ENCODE data around the gene SPINK6.

The SPINK6 gene, protein sequence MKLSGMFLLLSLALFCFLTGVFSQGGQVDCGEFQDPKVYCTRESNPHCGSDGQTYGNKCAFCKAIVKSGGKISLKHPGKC

GRCh38 chr5:148202531-148203203 lies at the start of gene SPINK6:
Gene SPINK6 (plus strand): TSS chr5:148203042. CDS start chr5:148203097, 55 bp downstream.
- Histone ChIP-seq H3K27ac (ENCODE audit: low read length) (no peak within 1 kb of the TSS), H3K36me3 (ENCODE audit: insufficient read depth, low read depth, low read length) (no peaks in the 10 kb centered on the region), H3K4me1 (ENCODE audit: insufficient read depth, low read length) (no peaks in the 10 kb centered on the region)

DNA sequence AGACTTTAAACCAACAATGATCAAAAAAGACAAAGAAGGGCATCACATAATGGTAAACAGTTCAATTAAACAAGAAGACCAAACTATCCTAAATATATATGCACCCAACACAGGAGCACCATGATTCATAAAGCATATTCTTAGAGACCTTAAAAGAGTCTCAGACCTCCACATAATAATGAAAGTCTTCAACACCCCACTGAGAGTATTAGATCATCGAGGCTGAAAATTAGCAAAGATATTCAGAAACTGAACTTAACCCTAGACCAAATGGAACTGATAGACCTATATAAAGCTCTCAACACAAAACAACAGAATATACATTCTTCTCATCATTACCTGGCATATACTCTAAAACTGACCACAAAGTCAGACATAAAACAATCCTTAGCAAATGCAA lies 46.2 kb upstream of the SPINK6 start:
- no peak overlapping the region for H3K27ac ChIP-seq (ENCODE audit: low read length)

More at GRCh38 chr5:148202531-148203203, at the start of gene SPINK6:
- Histone ChIP-seq H3K4me3 (ENCODE audit: low read length) (no peak within 1 kb of the TSS), H3K9me3 (ENCODE audit: insufficient read depth, low read depth, low read length) (no peaks in the 10 kb centered on the region), H3K9ac (ENCODE audit: low read depth, low read length) (no peak within 1 kb of the TSS), H3K27me3 (ENCODE audit: insufficient read depth, low read length) (no peaks in the 10 kb centered on the region)

DNA sequence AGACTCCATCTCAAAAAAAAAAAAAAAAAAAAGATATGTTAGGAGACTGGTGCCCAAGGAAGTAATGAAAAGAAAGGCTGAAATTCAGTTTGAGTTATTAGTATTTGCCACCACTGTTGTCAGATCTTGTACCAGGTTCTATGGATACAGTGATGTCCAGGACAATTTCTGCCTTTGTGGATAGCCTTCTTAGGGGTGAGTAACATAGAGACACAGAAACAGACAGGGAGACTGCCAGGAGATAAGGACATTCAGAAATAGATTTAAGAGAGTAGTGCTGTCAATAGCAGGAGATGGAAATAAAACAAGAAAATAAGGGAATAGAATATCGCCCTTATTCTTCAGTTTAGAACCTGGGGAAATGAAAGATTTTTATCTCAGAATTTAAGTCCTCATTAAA lies 40.8 kb upstream of the SPINK6 start:
- H3K9ac ChIP-seq (ENCODE audit: low read depth, low read length) = no peak overlapping the region
- no peaks in the 10 kb centered on the region for H3K4me1 ChIP-seq (ENCODE audit: insufficient read depth, low read length)
- no peaks in the 10 kb centered on the region for H3K36me3 ChIP-seq (ENCODE audit: insufficient read depth, low read depth, low read length)
- no peak overlapping the region for H3K27ac ChIP-seq (ENCODE audit: low read length)
- H3K4me3 ChIP-seq (ENCODE audit: low read length) = no peak overlapping the region
- H3K9me3 ChIP-seq (ENCODE audit: insufficient read depth, low read depth, low read length) = no peaks in the 10 kb centered on the region
- no peaks in the 10 kb centered on the region for H3K27me3 ChIP-seq (ENCODE audit: insufficient read depth, low read length)

More for the DNA sequence above, 46.2 kb upstream of the SPINK6 start:
- H3K4me3 ChIP-seq (ENCODE audit: low read length) = no peak overlapping the region
- H3K4me1 ChIP-seq (ENCODE audit: insufficient read depth, low read length) = no peaks in the 10 kb centered on the region
- H3K9me3 ChIP-seq (ENCODE audit: insufficient read depth, low read depth, low read length) = 0 out of 2 replicates have a peak, but pooled peaks cover 6% of the 10 kb centered on the region
- no peaks in the 10 kb centered on the region for H3K27me3 ChIP-seq (ENCODE audit: insufficient read depth, low read length)
- H3K36me3 ChIP-seq (ENCODE audit: insufficient read depth, low read depth, low read length) = no peaks in the 10 kb centered on the region
- no peak overlapping the region for H3K9ac ChIP-seq (ENCODE audit: low read depth, low read length)

DNA sequence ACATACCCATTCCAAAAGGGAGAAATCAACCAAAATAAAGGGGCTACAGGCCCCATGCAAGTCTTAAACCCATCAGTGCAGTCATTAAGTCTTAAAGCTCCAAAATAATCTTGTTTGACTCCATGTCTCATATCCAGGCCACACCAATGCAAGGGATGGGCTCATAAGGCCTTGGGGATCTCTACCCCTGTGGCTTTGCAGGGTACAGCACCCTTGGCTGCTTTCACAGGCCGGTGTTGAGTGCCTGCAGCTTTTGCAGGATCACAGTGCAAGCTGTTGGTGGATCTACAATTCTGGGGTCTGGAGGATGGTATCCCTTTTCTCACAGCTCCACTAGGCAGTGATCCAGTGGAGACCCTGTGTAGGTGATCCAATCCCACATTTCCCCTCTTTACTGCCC lies 39.5 kb upstream of the SPINK6 start:
- Histone ChIP-seq H3K27ac (ENCODE audit: low read length) (no peak overlapping the region), H3K27me3 (ENCODE audit: insufficient read depth, low read length) (no peaks in the 10 kb centered on the region), H3K9me3 (ENCODE audit: insufficient read depth, low read depth, low read length) (no peaks in the 10 kb centered on the region), H3K36me3 (ENCODE audit: insufficient read depth, low read depth, low read length) (no peaks in the 10 kb centered on the region), H3K4me3 (ENCODE audit: low read length) (no peak overlapping the region), H3K9ac (ENCODE audit: low read depth, low read length) (no peak overlapping the region), H3K4me1 (ENCODE audit: insufficient read depth, low read length) (no peaks in the 10 kb centered on the region)

DNA sequence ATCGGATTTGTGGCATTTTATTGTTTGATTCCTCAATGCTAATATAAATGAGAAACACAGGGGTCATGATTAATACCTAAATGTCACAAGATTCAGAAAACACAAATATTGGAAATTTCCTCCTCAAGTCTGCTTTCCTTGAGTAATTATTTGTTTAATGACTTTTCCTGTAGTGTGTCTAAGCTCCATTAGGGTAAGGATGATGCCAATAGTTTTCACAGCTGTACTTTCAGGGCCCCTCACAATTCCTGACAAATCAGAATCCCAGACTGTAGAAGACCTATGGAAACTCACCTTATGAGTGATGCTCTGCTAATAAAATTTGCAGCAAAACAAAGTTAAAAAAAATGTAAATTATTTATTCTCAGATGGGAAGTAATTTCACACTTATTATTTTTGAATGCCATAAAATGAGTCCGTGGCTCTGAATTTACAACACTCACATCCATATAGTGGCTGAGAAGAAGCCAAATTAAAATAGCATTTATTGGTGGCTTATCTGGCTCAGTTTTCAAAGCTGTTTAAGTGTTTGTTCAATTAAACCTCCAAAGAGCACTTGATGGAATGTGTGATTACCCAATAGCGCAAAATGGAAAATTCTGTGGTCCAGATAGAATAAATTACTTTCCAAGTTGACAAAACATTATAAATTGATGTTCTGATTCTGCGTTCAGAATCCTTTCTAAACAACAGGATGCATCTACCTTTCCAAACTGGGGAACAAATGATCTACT lies 36.1 kb upstream of the SPINK6 start:
- H3K27ac ChIP-seq (ENCODE audit: low read length) = no peak overlapping the region
- H3K4me3 ChIP-seq (ENCODE audit: low read length) = no peak overlapping the region
- no peaks in the 10 kb centered on the region for H3K36me3 ChIP-seq (ENCODE audit: insufficient read depth, low read depth, low read length)
- H3K9ac ChIP-seq (ENCODE audit: low read depth, low read length) = no peak overlapping the region
- H3K9me3 ChIP-seq (ENCODE audit: insufficient read depth, low read depth, low read length) = no peaks in the 10 kb centered on the region
- H3K4me1 ChIP-seq (ENCODE audit: insufficient read depth, low read length) = no peaks in the 10 kb centered on the region
- no peaks in the 10 kb centered on the region for H3K27me3 ChIP-seq (ENCODE audit: insufficient read depth, low read length)

- Histone ChIP-seq H3K27me3 (ENCODE audit: insufficient read depth, low read length) (no peaks in the 10 kb centered on the region), H3K27ac (ENCODE audit: low read length) (no peak within 1 kb of the TSS), H3K4me3 (ENCODE audit: low read length) (no peak within 1 kb of the TSS), H3K4me1 (ENCODE audit: insufficient read depth, low read length) (no peaks in the 10 kb centered on the region), H3K36me3 (ENCODE audit: insufficient read depth, low read depth, low read length) (no peaks in the 10 kb centered on the region), H3K9ac (ENCODE audit: low read depth, low read length) (no peak within 1 kb of the TSS), H3K9me3 (ENCODE audit: insufficient read depth, low read depth, low read length) (no peaks in the 10 kb centered on the region)
These were observed 34.6 kb upstream of the SPINK6 start, which contains the start of gene SPINK14 for GRCh38 chr5:148168246-148168645. Gene SPINK14 (plus strand): TSS chr5:148168546. CDS start chr5:148169733, 1,187 bp downstream.

DNA sequence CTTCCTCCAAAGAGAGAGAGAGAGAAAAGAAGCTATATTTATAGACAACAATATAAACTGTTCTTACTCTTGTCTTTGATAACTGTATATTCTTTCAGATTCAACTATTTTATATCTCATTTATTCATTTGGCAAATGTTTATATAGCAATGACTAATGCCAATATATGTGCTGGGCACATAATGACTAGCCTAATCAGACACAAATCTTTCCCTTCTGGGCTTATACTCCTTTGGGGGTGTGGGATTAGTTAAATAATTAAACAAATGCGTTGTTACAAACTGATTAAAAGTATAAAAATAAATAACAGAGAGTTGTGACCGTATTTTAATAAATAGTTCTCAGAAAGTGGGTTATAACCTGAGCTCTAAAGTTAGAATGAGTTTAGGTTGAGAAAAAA lies 30.5 kb upstream of the SPINK6 start:
- Histone ChIP-seq H3K9me3 (ENCODE audit: insufficient read depth, low read depth, low read length) (no peaks in the 10 kb centered on the region), H3K9ac (ENCODE audit: low read depth, low read length) (no peak overlapping the region), H3K4me3 (ENCODE audit: low read length) (no peak overlapping the region), H3K4me1 (ENCODE audit: insufficient read depth, low read length) (no peaks in the 10 kb centered on the region), H3K36me3 (ENCODE audit: insufficient read depth, low read depth, low read length) (no peaks in the 10 kb centered on the region), H3K27me3 (ENCODE audit: insufficient read depth, low read length) (no peaks in the 10 kb centered on the region), H3K27ac (ENCODE audit: low read length) (no peak overlapping the region)

GRCh38 chr5:148176480-148176879 lies 26.4 kb upstream of the SPINK6 start:
- Histone ChIP-seq H3K36me3 (ENCODE audit: insufficient read depth, low read depth, low read length) (no peaks in the 10 kb centered on the region), H3K9ac (ENCODE audit: low read depth, low read length) (no peak overlapping the region), H3K4me1 (ENCODE audit: insufficient read depth, low read length) (no peaks in the 10 kb centered on the region), H3K9me3 (ENCODE audit: insufficient read depth, low read depth, low read length) (no peaks in the 10 kb centered on the region), H3K4me3 (ENCODE audit: low read length) (no peak overlapping the region), H3K27ac (ENCODE audit: low read length) (no peak overlapping the region), H3K27me3 (ENCODE audit: insufficient read depth, low read length) (no peaks in the 10 kb centered on the region)

DNA sequence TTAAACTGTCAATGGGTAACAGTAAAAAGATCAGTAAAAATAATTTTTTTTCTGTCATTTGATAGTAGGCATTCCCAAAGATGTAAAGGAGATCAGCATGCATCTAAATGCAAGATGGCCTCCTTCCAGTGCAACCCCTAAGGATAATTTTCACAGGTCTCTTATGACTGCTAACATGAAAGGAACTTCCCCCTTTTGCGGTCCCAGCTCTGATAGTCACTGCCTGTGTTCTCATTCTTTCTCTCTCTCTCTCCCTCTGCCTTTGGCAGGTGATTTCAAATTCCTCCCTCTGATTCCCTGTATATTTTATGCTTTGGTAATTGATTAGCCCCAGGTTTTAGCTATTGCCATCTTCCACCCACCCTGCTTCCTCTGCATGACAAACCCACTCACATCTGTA lies 25.6 kb upstream of the SPINK6 start:
- Histone ChIP-seq H3K9me3 (ENCODE audit: insufficient read depth, low read depth, low read length) (no peaks in the 10 kb centered on the region), H3K4me3 (ENCODE audit: low read length) (no peak overlapping the region), H3K4me1 (ENCODE audit: insufficient read depth, low read length) (no peaks in the 10 kb centered on the region), H3K9ac (ENCODE audit: low read depth, low read length) (no peak overlapping the region), H3K27me3 (ENCODE audit: insufficient read depth, low read length) (no peaks in the 10 kb centered on the region), H3K36me3 (ENCODE audit: insufficient read depth, low read depth, low read length) (no peaks in the 10 kb centered on the region), H3K27ac (ENCODE audit: low read length) (no peak overlapping the region)

DNA sequence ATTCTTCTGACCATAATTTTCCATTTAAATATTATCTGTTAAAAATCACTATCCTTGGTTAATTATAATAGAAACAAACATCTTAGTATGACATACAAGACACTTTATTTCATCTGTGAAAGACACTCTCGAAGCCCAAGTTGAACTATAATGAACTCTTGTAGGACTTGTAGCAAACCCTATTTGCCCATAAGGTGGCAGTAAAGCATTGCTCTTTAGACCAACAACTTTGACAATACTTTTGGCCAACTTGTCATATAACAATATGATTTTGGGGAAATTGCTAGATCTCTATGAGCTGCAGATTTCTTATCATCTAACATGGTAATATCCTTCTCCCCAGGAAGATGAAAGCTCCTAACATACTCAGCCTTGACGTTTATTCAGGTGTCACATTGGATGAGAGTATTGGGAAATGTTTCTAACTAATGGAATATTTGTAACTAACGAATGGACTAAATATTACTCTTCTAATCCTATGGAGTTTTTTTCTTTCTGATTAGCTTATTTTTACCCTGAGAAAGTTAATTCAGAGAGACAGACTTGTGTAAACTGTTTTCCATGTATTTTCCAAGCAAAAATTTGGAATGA lies 23.5 kb upstream of the SPINK6 start:
- no peaks in the 10 kb centered on the region for H3K27me3 ChIP-seq (ENCODE audit: insufficient read depth, low read length)
- no peak overlapping the region for H3K9ac ChIP-seq (ENCODE audit: low read depth, low read length)
- H3K4me1 ChIP-seq (ENCODE audit: insufficient read depth, low read length) = no peaks in the 10 kb centered on the region
- H3K27ac ChIP-seq (ENCODE audit: low read length) = no peak overlapping the region
- no peaks in the 10 kb centered on the region for H3K36me3 ChIP-seq (ENCODE audit: insufficient read depth, low read depth, low read length)
- H3K9me3 ChIP-seq (ENCODE audit: insufficient read depth, low read depth, low read length) = no peaks in the 10 kb centered on the region
- H3K4me3 ChIP-seq (ENCODE audit: low read length) = no peak overlapping the region

- Histone ChIP-seq H3K4me3 (ENCODE audit: low read length) (no peak overlapping the region), H3K9me3 (ENCODE audit: insufficient read depth, low read depth, low read length) (no peaks in the 10 kb centered on the region), H3K36me3 (ENCODE audit: insufficient read depth, low read depth, low read length) (no peaks in the 10 kb centered on the region), H3K27ac (ENCODE audit: low read length) (no peak overlapping the region), H3K4me1 (ENCODE audit: insufficient read depth, low read length) (no peaks in the 10 kb centered on the region), H3K9ac (ENCODE audit: low read depth, low read length) (no peak overlapping the region), H3K27me3 (ENCODE audit: insufficient read depth, low read length) (no peaks in the 10 kb centered on the region)
These were observed 16.4 kb upstream of the SPINK6 start for GRCh38 chr5:148186248-148187003.
